ENCODE results near the gene STAT4. TPM values are rescaled to one million over a fixed set of nuclear protein-coding genes. Genes with fewer than 3 reads are reported as not detected.
A peak's percentile ranks its signal among the peaks of the same experiment; 100 is the strongest.

Gene STAT4
- polyA plus RNA-seq, 1 donor (not counting 4 experiments of a cell fraction or from before 2014, with no cell fraction given) = 2.0 TPM

- H3K4me1 ChIP-seq (ENCODE audit: control insufficient read depth, extremely low read depth, insufficient read depth, low read length) = peaks cover 62% of the 10 kb centered on the region
- H3K79me2 ChIP-seq (ENCODE audit: control insufficient read depth, insufficient read depth, low read length) = no peaks in the 10 kb centered on the region
- H3K9me1 ChIP-seq (ENCODE audit: control insufficient read depth, extremely low read depth, insufficient read depth, low read length) = no peaks in the 10 kb centered on the region
- no peak for FAIRE-seq
- H3K9ac ChIP-seq (ENCODE audit: control insufficient read depth, extremely low read depth, insufficient read depth, low read length) = no peak overlapping the region
- no peaks in the 10 kb centered on the region for H3K9me3 ChIP-seq (ENCODE audit: control insufficient read depth, low read depth, low read length)
- no peaks in the 10 kb centered on the region for H3K36me3 ChIP-seq (ENCODE audit: control insufficient read depth in 2 of 2, extremely low read depth in 1 of 2, insufficient read depth in 2 of 2, low read length in 2 of 2)
- no peak overlapping the region for H2AFZ ChIP-seq (ENCODE audit: control insufficient read depth, low read length)
- H3K27me3 ChIP-seq (ENCODE audit: control insufficient read depth, extremely low read depth, insufficient read depth, low read length) = no peaks in the 10 kb centered on the region
- no peaks in the 10 kb centered on the region for H4K20me1 ChIP-seq (ENCODE audit: control insufficient read depth, extremely low read depth, insufficient read depth, low read length)
- H3K4me3 ChIP-seq (ENCODE audit: control insufficient read depth in 2 of 3, extremely low read depth in 1 of 3, insufficient read depth in 2 of 3, low read depth in 1 of 3, low read length in 3 of 3) = no peak overlapping the region
- H3K4me2 ChIP-seq (ENCODE audit: control insufficient read depth, extremely low read depth, insufficient read depth, low read depth, low read length) = no peak overlapping the region
- H3K27ac ChIP-seq (ENCODE audit: control insufficient read depth, insufficient read depth, low read length) = no peak overlapping the region
- no peak for TF ChIP-seq EZH2 (IDR thresholded peaks at IDR 0.05; ENCODE audit: low read length)
- TF ChIP-seq, protein P1, sequence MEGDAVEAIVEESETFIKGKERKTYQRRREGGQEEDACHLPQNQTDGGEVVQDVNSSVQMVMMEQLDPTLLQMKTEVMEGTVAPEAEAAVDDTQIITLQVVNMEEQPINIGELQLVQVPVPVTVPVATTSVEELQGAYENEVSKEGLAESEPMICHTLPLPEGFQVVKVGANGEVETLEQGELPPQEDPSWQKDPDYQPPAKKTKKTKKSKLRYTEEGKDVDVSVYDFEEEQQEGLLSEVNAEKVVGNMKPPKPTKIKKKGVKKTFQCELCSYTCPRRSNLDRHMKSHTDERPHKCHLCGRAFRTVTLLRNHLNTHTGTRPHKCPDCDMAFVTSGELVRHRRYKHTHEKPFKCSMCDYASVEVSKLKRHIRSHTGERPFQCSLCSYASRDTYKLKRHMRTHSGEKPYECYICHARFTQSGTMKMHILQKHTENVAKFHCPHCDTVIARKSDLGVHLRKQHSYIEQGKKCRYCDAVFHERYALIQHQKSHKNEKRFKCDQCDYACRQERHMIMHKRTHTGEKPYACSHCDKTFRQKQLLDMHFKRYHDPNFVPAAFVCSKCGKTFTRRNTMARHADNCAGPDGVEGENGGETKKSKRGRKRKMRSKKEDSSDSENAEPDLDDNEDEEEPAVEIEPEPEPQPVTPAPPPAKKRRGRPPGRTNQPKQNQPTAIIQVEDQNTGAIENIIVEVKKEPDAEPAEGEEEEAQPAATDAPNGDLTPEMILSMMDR (optimal IDR thresholded peaks at IDR 0.05 in 1 of 3, IDR thresholded peaks at IDR 0.05 in 1 of 3, conservative IDR thresholded peaks at IDR 0.05 in 1 of 3; ENCODE audit: extremely low read depth in 1 of 3, insufficient read depth in 2 of 3, low read length in 3 of 3) = no peak
- DNase-seq (ENCODE audit: low read depth, low spot score) = no peak
- dilution Hi-C loops (cut with MboI; ENCODE audit: extremely low pct_ligation_motif_present, low sequenced_read_pairs) = no loop called here
These were observed 25.5 kb upstream of the STAT4 start for GRCh38 chr2:191176305-191176704.

- no peak overlapping the region for H3K4me3 ChIP-seq (ENCODE audit: control insufficient read depth in 2 of 3, extremely low read depth in 1 of 3, insufficient read depth in 2 of 3, low read depth in 1 of 3, low read length in 3 of 3)
- no peaks in the 10 kb centered on the region for H3K27me3 ChIP-seq (ENCODE audit: control insufficient read depth, extremely low read depth, insufficient read depth, low read length)
- no peaks in the 10 kb centered on the region for H4K20me1 ChIP-seq (ENCODE audit: control insufficient read depth, extremely low read depth, insufficient read depth, low read length)
- no peak for FAIRE-seq
- no peak overlapping the region for H3K4me2 ChIP-seq (ENCODE audit: control insufficient read depth, extremely low read depth, insufficient read depth, low read depth, low read length)
- no peaks in the 10 kb centered on the region for H3K36me3 ChIP-seq (ENCODE audit: control insufficient read depth in 2 of 2, extremely low read depth in 1 of 2, insufficient read depth in 2 of 2, low read length in 2 of 2)
- peaks cover 63% of the 10 kb centered on the region for H3K4me1 ChIP-seq (ENCODE audit: control insufficient read depth, extremely low read depth, insufficient read depth, low read length)
- H3K79me2 ChIP-seq (ENCODE audit: control insufficient read depth, insufficient read depth, low read length) = no peaks in the 10 kb centered on the region
- no peak overlapping the region for H2AFZ ChIP-seq (ENCODE audit: control insufficient read depth, low read length)
- H3K9me3 ChIP-seq (ENCODE audit: control insufficient read depth, low read depth, low read length) = no peaks in the 10 kb centered on the region
- dilution Hi-C loops (cut with MboI; ENCODE audit: extremely low pct_ligation_motif_present, low sequenced_read_pairs) = no loop called here
- peak overlapping the region; percentile 100 for H3K27ac ChIP-seq (ENCODE audit: control insufficient read depth, insufficient read depth, low read length)
- no peaks in the 10 kb centered on the region for H3K9me1 ChIP-seq (ENCODE audit: control insufficient read depth, extremely low read depth, insufficient read depth, low read length)
- DNase-seq (ENCODE audit: low read depth, low spot score) = no peak
- TF ChIP-seq, protein P1 (optimal IDR thresholded peaks at IDR 0.05 in 1 of 3, IDR thresholded peaks at IDR 0.05 in 1 of 3, conservative IDR thresholded peaks at IDR 0.05 in 1 of 3; ENCODE audit: extremely low read depth in 1 of 3, insufficient read depth in 2 of 3, low read length in 3 of 3) = no peak
- no peak for TF ChIP-seq EZH2 (IDR thresholded peaks at IDR 0.05; ENCODE audit: low read length)
- H3K9ac ChIP-seq (ENCODE audit: control insufficient read depth, extremely low read depth, insufficient read depth, low read length) = no peak overlapping the region
These were observed 23.6 kb upstream of the STAT4 start for GRCh38 chr2:191174442-191174841.

All from keratinocyte (primary cell).